CD4-positive, alpha-beta T cell treated with Interleukin-6 at 100 ng/mL for 8 hours (primary cell): ENCODE data around the gene NOTUM.
"Not testable (repeated sequence)": the region's sequence is repeated elsewhere in the genome, so short reads cannot be mapped to it uniquely, and the experiment has no call there.

Experiments
- DNase-seq: peaks from one replicate; pipeline ENCODE4 v3.0.0-alpha.2; 2020; ENCODE audit warnings: mixed read lengths, low spot score

Gene NOTUM

DNA sequence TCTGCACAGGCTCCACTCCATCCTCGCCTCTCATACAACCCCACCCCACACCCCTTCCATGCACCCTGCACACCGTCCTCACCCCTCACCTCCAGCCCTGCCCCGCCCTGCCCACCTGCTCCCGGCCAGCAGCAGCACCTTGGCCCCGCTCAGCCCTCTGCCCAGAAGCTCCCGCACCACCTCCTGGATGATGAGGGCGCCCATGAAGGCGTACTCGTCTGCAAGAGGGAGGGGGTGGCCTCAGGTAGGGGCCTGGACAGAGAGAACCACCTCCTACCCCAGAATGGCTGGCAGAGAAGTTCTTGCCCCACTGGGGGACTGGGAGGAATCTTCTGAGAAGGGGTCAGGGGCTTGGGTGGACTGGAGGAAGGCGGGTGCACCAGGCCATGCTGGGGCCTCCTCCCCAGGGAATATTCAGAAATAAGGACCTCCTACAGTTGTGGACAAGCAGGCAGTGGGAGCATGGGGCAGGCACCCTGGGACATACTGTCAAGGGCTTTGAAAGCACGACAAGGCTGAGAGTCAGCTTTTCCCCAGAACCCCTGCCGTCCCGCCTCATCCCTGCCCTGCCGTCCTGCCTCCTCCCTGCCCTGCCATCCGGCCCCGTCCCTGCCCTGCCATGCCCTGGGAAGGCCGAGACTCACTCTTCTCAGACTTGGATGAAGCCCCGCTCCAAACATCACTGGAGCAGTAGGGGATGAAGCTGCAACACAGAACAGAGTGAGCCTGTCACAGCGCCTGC, 3.1 kb downstream of the NOTUM start:
- DNase-seq = no peak

DNA sequence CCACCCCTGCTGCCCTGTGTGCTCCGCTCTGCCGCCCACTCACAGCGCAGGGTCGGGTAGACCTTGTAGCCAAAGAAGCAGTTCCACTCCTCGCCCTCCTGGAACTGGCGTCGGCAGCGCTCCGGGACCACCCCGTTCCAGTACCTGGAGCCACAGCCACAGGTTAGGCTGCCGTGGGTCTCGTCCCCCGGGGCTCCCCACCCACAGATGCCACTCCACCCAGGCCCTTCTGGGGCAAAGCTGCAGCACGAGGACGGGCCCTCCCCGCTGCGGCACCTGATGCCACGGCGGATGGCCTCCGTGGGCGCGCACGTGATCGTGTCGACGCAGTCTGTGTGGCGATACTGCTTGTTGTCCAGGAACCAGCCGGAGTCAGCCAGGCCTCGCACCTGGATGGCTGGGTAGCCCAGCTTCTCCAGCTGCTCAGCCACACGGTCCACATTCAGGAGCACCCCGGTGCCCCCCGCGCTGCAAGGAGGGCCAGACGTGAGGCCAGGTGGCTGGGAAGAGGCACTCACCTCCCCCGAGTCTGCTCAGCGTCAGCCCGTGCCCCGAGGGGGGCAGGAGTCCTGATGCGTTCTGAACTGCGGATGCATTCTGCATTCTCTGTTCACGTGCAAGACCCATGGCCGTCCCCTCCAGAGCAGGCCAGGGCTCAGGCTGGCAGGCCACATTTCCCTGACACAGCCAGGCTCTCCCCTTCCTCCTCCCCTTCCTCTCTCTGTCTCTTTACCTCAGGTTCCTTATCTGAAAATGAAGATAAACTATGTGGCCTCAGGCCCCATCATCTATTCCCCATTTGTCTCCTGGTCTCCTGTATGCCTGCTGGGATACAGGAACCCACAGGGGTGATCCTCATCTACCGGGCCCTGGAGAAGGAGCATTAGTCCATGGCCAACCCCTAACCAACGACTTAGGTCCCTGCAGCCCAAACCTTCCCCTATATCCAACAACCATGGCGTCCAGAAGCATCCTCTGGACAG, 4.1 kb downstream of the NOTUM start:
- no peak for DNase-seq

DNA sequence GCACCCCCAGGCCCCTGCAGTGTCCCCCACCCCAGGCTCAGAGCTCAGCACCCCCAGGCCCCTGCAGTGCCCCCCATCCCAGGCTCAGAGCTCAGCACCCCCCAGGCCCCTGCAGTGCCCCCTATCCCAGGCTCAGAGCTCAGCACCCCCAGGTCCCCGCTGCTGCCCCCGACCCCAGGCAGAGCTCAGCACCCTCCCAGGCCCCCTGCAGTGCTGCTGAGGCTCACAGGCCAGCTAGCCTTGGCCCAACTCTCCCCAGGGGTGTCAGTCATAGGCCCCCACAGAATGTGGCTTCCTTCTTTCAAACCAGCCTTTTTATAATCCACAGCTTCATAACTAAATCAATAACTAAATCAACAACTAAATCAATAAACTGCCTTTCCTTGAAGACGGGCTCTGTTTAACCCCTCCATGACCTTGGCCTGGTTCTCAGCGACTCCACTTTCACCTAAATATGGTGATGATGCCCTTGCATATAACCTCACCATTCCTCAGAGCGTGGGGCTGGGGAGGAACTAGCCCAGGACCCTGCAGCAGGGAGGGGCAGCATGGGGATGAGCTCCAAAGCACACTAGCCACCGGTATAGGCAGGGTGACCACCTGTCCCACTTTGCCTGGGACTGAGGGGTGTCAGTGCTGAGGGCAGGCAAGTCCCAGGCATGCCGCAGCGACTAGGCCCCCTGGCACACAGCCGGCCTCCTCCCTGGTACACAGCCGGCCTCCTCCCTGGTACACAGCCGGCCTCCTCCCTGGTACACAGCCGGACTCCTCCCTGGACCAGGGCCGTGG, 5.0 kb downstream of the NOTUM start:
- DNase-seq = no peak

DNA sequence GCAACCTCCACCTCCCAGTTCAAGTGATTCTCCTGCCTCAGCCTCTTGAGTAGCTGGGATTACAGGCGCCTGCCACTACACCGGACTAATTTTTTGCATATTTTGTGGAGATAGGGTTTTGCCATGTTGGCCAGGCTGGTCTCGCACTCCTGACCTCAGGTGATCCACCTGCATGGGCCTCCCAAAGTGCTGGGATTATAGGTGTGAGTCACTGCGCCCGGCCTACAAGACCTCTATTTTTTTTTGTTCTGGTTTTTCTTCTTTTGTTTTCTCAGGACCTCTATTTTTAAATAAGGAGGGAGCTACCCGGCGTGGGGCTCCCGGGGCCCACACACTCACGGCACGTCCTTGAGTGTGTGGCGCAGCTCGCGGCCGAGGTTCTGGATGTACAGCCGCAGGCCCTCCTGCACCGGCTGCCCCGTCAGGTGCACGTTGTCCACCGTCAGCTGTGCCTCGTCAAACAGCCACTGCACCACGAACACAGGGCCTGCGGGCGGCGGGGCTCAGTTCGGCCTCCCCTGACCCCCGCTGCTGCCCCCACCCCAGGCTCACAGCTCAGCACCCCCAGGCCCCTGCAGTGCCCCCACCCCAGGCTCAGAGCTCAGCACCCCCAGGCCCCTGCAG, 5.8 kb downstream of the NOTUM start:
- DNase-seq = no peak

DNA sequence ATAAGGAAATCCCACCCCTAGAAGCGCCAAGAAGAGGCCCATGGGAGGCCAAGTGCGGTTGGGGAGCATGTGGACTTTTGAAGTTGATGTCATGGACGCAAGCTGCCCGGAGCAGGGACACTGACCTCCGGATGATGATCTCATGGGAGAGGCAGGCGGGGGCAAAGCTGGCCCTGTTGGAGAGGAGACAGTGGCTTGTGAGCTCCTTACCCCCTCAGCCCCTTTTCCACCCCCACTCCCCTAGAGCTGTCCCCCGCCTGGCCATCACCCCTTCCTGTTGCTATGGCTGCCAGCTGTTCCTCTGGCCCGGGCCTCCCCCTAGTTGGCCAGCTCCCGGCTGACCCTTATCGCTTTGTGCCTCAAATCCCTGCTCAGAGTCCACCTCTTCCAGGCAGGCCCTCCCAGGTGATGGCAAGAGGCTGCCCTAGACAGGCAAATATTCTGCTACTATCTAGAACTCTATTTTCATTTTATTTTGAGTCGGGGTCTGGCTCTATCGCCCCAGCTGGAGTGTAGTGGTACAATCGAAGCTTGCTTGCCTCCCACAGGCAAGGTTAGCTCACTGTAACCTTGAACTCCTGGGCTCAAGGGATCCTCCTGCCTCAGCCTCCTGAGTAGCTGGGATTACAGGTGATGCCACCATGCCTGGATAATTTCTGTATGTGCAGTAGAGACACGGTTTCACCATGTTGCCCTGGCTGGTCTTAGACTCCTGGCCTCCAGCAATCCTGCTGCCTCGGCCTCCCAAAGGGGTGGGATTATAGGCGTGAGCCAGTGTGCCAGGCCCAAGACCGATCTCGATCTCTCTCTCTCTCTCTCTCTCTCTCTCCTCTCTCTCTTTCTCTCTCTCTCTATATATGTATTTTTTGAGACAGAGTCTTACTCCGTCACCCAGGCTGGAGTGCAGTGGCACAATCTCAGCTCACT, 6.6 kb downstream of the NOTUM start:
- no peak for DNase-seq

DNA sequence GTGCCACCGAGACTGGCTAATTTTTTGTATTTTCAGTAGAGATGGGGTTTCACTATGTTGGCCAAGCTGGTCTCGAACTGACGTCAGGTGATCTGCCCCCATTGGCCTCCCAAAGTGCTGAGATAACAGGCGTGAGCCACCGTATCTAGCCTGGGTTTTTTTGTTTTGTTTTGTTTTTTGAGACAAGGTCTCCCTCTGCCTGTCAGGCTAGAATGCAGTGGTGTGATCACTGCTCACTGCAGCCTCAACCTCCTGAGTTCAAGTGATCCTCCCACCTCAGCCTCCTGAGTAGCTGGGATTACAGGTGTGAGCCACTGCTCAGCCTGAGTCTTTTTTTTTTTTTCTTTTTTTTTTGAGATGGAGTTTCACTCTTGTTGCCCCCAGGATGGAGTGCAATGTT, 7.5 kb downstream of the NOTUM start:
- not testable (repeated sequence) for DNase-seq

DNA sequence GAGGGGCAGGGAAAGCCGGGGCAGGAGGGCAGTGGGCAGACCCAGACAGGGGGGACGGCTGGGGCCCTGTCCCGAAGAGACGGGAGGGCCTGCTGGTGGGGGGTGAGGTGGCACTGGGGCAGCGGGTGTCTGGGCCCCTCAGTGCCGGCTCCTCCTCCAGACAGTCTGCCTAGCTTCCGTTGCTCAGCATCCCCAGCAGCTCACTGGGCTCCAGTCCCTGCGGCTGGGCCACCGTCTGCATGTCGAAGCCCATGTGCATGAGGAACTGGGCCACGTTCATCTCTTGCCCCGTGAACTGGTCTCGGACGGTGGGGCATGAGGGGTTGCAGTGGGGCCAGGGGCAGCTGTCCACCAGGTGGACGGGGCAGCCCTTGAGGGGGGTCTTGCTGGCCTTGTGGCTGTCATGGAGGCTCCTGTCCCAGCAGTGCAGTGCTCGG, 8.2 kb downstream of the NOTUM start:
- DNase-seq = no peak

DNA sequence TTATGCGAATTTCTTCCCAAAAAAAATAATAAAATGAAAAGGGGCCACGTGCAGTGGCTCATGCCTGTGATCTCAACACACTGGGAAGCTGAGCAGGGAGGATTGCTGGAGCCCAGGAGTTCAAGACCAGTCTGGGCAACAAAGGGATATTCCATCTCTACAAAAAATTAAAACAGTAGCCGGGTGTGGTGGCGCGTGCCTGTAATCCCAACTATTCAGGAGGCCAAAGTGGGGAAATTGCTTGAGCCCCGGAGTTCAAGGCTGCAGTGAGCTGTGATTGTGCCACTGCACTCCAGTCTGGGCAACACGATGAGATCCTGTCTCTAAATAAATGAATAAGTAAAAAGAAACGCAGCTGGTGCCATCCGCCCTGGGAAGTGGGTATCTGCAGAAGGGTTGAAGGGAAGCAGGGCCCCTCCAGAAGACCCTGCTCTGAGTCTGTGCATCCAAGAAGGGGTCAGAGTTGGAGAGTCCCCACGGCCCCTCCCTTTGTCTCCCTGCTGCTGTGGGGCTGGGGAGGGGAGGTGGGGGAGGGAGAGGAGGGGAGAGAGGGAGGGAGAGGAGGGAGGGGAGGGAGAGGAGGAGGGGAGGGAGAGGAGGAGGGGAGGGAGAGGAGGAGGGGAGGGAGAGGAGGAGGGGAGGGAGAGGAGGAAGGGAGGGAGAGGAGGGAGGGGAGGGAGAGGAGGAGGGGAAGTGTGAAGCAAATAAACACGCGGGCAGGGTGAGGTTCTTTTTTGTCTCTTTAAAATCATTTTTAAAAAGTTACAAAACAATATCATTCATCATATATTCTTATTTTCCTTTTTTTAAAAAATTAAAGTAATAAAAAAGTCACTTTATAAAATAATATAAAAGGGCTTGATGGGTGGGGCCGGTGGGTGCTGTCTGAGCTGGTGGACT, 9.0 kb downstream of the NOTUM start:
- no peak for DNase-seq

DNA sequence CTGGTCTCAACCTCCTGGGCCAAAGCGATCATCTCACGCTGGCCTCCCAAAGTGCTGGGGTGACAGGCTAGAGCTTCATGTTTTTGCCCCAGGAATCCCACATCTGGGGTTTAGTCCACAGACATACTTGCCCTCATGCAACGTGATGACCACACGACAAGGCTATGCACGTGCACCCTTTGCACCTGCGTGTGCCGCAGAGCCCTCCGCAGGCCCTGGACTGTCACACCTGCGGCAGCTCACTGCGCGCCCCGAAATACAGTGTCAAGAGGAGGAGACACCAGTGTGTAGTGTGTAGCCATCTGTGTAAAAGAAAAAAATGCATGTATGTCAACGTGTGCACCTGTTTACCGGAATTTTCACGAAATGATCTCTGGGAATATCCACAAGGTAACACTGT, 10.5 kb downstream of the NOTUM start:
- no peak for DNase-seq

DNA sequence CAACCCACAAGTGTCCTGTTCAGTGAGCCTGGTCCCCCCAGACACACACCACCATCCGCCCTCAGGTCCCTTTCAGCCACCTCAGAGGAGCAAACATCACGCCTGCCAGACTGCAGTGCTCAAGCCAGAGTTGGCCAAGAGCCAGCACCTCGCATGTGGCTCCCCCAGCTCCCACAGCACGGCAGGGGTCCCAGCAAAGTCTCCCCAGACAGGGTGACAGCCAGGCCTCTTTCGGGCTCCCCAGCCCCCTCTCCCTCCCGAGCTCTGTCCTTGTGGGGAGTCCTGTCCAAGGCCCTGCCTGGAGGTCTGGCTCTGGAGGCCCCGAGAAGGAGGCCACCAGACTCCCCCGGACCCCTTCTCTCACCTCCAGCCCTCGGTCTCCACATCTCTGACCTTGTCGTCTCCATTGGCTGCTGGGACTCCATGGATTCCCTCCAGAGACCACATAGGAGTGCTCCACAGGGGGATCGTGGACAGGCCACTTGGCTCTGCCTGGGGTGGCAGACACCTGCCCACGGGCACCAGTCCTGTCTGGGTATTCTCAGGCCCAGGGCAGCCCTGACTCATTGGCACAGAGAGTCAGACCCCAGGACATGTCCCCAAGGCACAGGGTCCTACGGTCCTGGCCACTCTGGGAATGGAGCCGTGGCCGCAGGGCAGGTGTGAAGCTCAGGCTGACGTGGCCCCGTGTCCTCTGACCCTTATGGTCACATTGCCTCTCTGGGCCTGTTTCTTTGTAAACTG, 12.2 kb downstream of the NOTUM start:
- DNase-seq = no peak

DNA sequence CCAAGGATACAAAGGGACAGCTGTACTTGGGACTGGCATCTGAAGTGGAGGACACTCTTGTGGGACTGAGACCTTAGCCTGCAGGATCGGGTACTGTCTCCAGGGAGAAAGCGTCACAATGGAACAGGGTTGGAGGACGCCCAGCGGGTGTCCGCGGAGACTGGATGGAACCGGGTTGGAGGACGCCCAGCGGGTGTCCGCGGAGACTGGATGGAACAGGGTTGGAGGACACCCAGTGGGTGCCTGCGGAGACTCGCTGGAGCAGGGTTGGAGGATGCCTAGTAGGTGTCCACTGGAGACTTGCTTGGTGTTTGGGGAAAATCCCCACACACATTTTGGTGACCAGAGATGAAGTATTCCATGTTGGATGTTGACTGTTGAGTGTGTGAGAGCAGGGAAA, 13.8 kb downstream of the NOTUM start, which contains the start of gene MYADML2:
MYADML2 (minus strand) TSS at position 45 of the 400 bp plus-strand sequence. CDS start 5,492 bp downstream, outside the sequence.
- DNase-seq = no peak

DNA sequence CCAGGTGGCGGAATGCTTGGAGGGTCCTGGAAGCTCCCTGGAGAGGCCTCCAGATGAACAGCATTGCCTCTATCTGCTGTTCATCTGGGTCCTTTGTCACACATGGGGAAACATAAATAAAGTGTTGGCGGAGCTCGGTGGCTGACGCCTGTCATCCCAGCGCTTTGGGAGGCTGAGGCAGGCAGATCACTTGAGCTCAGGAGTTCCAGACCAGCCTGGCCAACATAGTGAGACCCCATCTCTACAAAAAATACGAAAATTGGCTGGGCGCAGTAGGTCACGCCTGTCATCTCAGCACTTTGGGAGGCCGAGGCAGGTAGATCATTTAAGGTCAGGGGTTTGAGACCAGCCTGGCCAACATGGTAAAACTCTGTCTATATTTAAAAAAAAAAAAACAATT, 16.1 kb downstream of the NOTUM start:
- DNase-seq = no peak

DNA sequence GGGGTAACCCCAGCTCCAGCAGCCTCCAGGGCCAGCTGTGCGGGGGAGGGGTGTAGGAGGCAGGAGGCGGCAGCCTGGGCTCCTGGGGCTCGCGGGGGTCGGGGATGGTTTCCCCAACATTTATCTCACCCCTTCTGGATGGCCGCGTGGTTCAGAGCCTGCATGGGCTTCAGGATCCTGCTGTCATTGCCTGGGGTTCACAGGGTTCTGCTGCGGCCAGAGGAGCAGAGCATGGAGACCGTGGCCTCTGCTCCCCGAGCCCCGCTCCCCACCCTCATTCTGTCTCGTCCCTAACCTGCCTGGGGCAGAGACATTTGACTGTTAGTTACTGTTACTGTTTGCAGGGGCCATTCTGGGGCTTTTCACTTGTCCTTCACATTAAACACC, 18.8 kb downstream of the NOTUM start:
- DNase-seq = no peak

DNA sequence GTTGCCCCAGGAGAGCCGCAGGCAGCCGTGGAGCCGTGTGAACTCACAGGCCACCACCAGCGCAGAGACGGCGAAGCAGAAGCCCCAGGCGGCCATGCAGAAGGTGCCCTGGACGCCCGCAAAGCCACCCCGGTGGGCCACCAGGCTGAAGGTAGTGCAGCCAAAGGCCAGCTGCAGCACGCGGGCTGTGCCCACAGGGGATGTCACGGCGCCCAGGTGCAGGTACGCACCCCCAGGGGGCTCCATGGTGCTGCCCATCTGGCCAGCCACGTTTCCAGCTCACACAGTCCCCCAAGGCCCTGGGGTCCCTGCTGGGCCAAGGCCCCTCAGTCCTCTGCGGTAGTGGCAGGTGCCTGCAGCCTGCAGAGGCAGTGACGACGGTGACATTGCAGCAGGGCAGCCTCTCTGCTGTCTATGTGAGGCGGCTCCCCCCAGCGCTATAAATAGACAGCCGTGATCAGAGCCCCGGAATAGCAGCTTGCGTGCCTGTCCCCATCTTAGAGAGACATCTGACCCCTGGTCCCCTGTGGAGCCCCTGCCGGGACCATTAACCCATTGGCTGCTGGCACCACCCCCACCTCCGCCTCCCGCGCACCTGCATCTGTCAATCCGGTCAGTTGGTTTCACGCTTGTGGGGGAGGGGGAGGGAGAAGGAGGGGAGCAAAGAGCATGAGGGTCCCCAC, 19.4 kb downstream of the NOTUM start:
- no peak for DNase-seq

DNA sequence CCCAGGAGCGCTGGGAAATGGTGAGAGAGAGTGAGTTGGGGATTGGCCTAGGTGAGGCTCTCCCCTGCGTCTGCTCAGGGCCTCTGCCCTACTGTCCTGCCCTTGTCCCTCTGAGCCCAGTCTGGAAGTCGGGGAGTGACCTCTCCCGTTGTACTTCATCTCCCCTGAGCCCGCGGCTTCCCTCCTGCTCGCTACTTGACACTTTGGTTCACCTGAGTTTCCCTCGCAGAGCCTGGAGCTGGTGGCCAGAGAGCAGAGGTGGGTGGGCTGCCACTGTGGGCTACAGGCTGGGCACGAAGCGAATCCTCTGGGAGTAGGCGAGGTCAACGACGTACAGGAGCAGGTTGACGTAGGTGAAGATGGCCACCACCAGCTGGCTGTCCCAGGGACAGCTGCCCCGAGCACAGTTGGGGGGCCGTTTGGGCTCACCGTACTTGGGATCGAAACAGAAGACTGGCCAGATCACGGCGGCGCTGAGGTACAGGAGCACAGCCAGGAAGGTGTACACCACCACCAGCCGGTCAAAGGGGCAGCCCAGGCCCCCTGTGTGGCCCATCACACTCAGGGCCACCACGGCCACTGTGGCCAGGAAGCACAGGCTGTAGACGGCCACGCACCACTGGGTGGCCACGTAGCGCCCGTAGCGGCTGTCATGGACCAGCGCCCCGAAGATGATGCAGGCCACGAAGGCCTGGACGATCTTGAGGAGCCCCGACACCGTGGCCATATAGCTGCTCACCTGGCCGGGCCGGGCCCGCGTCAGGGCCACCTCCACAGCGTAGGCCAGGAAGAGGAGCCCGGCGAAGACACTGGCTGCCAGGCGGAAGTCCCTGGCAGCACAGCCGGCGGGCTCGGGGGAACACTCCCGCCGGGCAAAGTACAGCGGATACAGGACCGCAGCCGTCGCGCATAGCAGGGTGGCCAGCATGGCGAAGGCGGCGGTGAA, 20.2 kb downstream of the NOTUM start:
- no peak for DNase-seq

DNA sequence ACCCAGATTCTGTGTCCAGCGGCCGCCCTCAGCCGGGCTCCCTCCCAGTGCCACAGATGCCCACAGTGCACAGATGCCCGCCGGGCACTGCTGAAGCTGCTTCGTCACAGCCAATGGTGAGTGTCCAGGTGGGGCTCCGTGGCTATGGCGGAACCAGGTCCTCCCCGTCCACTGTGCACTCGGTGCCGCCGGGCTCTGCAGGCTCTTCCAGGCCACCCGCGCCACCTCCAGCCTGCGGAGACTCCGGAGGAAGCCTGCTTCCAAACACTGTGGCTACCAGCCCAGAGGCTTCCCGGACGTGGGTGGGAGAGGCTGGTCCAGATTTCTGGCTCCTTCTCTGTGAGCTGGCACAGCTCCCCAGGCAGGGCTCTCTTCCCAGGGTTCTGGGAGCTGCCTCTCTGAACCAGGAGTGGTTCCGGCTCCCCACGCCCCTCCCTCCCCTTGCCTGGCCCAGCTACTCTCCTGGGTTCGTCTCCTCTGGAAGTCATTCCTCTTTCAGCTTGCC, 21.1 kb downstream of the NOTUM start:
- no peak for DNase-seq

DNA sequence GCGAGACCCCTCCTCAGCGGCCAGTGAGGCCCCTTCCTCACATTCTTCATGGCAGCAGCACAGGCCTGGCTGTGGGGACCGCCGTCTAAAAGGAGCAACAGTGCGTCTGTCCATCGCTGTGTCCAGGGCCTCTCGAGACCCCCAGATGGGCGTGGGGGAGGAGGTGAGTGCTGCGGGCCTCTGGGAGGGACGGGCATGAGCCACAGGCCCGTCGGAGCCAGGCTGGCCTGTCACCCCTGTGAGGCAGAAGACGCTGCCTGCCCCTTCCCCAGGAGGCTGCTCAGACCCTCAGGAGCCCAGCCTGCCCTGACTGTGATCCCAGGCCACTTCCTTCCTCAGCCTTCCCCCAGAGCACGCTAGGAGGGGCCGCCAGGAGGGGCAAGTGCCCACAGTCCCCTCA, 21.8 kb downstream of the NOTUM start:
- DNase-seq = no peak
